Stimulated activated naive CD8-positive, alpha-beta T cell treated with anti-CD3 and anti-CD28 coated beads, Interleukin-15, amount 100 ng/mL, for 72 hours (primary cell): ENCODE data around the gene PPP1R14D.
A peak's percentile ranks its signal among the peaks of the same experiment; 100 is the strongest.

ENCODE experiments used
- ATAC-seq: fragments of 150-1000 bp; cut with Tn5 transposase; 2 replicates; pipeline ENCODE4 v1.10.0; 2021; ENCODE audit warnings: mild to moderate bottlenecking, moderate library complexity
- DNase-seq, 2 donors: peaks; one replicate each; pipeline ENCODE4 v3.0.0; 2021 to 2022
- H3K27ac Mint-ChIP-seq, 2 donors: one replicate each; pipeline ENCODE4 v1.8.0; 2022; ENCODE audit warnings: mild to moderate bottlenecking in 2 of 2, mixed read lengths in 2 of 2, moderate library complexity in 2 of 2
- H3K27me3 Mint-ChIP-seq: one replicate; pipeline ENCODE4 v1.8.0; 2022; ENCODE audit warnings: mixed read lengths
- H3K4me1 Mint-ChIP-seq: one replicate; pipeline ENCODE4 v1.8.0; 2022; ENCODE audit warnings: mild to moderate bottlenecking, mixed read lengths
- H3K4me3 Mint-ChIP-seq, 2 donors: one replicate each; pipeline ENCODE4 v1.8.0; 2022; ENCODE audit warnings: mild to moderate bottlenecking in 2 of 2, mixed read lengths in 2 of 2, moderate library complexity in 1 of 2
- H3K9me3 Mint-ChIP-seq, 2 donors: one replicate each; pipeline ENCODE4 v1.8.0; 2022; ENCODE audit warnings: mixed read lengths in 2 of 2

Gene PPP1R14D

DNA sequence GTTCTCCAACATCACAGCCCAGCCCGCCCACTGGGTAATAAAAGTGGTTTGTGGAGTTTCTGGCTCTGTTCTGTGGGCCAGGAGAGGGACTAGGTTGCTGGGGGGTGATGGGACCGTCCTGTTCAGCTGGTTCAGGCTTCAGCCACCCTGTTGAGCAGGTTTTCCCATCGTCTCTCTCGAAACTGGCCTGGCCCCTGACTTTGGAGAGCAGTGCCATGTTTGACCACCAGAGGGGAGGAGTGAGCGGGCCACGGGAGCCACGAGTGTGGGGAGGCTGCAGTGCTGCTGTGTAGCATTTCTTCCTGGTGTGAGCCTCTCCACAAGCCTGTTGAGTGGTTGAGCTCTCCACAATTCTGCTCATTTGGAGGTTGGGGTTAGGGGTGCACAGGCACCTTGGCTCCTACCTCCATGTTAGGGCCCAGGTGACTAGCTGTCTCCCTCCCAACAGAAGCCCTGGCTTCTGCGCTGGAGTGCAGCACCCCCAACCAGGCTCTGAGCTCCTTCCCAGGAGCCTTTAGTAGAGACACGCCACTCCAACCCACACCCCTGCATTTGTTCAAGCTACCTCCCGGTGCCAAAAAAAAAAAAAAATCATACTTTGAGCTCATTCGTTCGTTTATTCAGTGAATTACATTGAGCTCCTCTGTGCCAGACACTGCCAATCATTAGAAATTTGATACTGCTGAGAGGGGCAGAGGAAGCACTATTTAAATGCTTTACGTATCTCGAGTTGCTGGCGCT lies 29.3 kb upstream of the PPP1R14D start:
- Mint-ChIP-seq H3K4me1 (peaks cover 22% of the 10 kb centered on the region), H3K9me3 (no peaks in the 10 kb centered on the region), H3K4me3 (no peak overlapping the region), H3K27ac (no peak overlapping the region), H3K27me3 (no peaks in the 10 kb centered on the region)
- peak; percentile 84 for DNase-seq
- ATAC-seq: peak; percentile 90

DNA sequence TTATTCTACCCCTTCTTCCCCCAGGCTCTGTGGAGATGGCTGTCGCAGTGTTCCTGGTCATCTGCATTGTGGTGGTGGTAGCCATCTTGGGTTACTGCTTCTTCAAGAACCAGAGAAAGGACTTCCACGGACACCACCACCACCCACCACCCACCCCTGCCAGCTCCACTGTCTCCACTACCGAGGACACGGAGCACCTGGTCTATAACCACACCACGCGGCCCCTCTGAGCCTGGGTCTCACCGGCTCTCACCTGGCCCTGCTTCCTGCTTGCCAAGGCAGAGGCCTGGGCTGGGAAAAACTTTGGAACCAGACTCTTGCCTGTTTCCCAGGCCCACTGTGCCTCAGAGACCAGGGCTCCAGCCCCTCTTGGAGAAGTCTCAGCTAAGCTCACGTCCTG lies 28.2 kb upstream of the PPP1R14D start:
- Mint-ChIP-seq H3K9me3 (no peaks in the 10 kb centered on the region), H3K27me3 (no peaks in the 10 kb centered on the region), H3K27ac (peak overlapping the region in 1 of 2 donors; percentile 29), H3K4me1 (peaks cover 22% of the 10 kb centered on the region), H3K4me3 (no peak overlapping the region)
- ATAC-seq: no peak
- no peak for DNase-seq

DNA sequence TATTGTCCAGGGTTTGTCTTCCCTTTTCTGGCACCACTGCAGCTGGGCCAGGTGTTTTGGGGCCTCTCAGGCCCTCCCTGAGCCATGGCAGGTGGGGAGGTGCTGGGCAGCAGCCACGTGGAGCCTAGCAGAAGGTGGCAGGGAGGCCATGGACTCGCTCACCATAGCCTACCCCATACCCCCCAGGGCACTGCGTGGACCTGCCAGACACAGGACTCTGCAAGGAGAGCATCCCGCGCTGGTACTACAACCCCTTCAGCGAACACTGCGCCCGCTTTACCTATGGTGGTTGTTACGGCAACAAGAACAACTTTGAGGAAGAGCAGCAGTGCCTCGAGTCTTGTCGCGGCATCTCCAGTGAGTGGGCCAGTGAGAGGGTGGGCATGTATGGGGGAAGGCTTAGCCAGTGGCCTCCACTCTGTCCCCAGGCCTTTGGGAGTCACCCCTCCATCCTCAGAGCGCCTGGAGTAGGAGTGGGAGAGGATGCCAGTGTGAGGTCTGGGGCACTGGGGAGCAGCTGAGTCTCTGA lies 27.3 kb upstream of the PPP1R14D start:
- DNase-seq (no peak), ATAC-seq (no peak)
- no peak overlapping the region for H3K4me3 Mint-ChIP-seq
- H3K4me1 Mint-ChIP-seq: peaks cover 22% of the 10 kb centered on the region
- no peaks in the 10 kb centered on the region for H3K27me3 Mint-ChIP-seq
- no peak overlapping the region for H3K27ac Mint-ChIP-seq
- H3K9me3 Mint-ChIP-seq: no peaks in the 10 kb centered on the region

DNA sequence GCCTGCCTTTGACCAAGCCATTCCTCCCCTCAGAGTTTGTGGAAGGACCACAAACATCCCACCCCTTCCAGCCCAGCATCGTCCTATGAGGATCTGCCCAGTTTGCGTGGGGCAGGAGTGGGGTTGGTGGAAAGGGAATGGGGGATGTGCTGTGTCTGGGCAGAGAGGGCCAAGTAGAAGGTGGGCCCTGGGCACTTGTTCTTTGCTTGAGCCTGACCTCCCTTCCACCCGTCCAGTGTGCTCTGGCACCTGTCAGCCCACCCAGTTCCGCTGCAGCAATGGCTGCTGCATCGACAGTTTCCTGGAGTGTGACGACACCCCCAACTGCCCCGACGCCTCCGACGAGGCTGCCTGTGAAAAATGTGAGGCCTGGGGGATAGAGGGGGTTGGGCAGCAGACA lies 25.7 kb upstream of the PPP1R14D start:
- ATAC-seq: no peak
- no peaks in the 10 kb centered on the region for H3K9me3 Mint-ChIP-seq
- H3K4me3 Mint-ChIP-seq: no peak overlapping the region
- no peaks in the 10 kb centered on the region for H3K27me3 Mint-ChIP-seq
- H3K27ac Mint-ChIP-seq: no peak overlapping the region
- no peak for DNase-seq
- peaks cover 17% of the 10 kb centered on the region for H3K4me1 Mint-ChIP-seq

DNA sequence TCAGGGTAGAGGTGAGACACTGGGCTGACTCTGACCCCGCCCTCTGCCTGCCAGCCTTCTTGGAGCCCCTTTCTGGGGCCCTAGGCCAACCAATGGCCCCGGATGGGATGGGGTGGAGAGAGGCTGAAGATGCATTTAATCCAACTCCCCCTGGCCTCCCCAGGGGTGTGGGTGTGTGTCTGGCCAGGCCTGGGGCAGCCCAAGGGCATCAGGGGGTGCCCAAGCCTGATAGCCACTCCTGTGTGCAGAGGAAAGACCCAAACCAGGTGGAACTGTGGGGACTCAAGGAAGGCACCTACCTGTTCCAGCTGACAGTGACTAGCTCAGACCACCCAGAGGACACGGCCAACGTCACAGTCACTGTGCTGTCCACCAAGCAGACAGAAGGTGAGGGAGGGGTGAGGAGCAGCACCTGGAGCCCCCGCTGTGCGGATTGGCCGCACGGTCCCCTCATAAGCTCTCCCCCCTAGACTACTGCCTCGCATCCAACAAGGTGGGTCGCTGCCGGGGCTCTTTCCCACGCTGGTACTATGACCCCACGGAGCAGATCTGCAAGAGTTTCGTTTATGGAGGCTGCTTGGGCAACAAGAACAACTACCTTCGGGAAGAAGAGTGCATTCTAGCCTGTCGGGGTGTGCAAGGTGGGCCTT lies 24.9 kb upstream of the PPP1R14D start:
- DNase-seq (no peak), ATAC-seq (no peak)
- Mint-ChIP-seq H3K4me3 (no peak overlapping the region), H3K4me1 (peaks cover 10% of the 10 kb centered on the region), H3K27ac (no peak overlapping the region), H3K27me3 (no peaks in the 10 kb centered on the region), H3K9me3 (no peaks in the 10 kb centered on the region)

DNA sequence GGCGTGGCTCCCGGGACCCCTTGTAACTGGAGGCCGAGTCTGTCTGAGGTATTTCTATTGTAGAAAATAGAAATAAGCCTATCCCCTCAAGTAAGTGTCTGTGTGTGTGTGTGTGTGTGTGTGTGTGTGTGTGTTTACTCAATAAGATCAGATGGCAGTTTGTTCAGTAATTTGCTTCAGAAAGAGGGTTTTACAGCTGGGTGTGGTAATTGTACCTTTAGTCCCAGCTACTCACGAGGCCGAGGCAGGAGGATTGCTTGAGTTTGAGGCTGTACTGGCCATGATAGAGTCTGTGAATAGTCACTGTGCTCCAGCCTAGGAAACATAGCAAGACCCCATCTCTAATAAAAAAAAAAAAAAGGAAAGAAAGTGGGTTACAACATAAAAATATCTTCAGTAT lies 24.0 kb upstream of the PPP1R14D start:
- DNase-seq: no peak
- H3K27ac Mint-ChIP-seq: peak overlapping the region in 1 of 2 donors; percentile 77
- no peaks in the 10 kb centered on the region for H3K27me3 Mint-ChIP-seq
- H3K9me3 Mint-ChIP-seq: no peaks in the 10 kb centered on the region
- no peak for ATAC-seq
- peaks cover 12% of the 10 kb centered on the region for H3K4me1 Mint-ChIP-seq
- no peak overlapping the region for H3K4me3 Mint-ChIP-seq

DNA sequence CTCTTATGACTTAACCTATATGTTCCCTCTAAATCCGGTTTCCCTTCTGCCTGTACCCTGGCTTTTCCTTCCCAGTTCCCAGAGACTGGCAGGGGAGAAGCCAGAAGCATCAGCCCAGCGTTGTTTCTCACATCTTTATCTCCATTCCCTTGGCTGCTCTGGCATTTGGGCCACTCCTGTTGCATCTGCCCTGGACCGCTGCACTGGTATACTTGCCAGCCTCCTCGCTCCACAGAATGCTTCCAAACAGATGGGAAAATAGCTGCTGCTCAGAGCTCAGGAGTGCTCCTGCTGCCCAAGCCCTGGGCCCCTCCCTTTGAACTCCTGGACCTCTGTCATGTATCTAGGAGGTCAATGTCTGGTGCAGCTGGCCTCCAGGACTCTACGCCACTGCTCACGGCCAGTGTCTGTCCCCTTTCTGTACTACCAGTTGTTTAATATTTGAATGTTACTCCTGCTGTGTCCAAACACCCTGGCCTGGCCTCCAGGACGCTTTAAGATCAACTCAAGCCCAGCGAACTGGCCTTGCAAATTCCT lies 22.1 kb upstream of the PPP1R14D start:
- Mint-ChIP-seq H3K9me3 (no peaks in the 10 kb centered on the region), H3K27ac (no peak overlapping the region)

DNA sequence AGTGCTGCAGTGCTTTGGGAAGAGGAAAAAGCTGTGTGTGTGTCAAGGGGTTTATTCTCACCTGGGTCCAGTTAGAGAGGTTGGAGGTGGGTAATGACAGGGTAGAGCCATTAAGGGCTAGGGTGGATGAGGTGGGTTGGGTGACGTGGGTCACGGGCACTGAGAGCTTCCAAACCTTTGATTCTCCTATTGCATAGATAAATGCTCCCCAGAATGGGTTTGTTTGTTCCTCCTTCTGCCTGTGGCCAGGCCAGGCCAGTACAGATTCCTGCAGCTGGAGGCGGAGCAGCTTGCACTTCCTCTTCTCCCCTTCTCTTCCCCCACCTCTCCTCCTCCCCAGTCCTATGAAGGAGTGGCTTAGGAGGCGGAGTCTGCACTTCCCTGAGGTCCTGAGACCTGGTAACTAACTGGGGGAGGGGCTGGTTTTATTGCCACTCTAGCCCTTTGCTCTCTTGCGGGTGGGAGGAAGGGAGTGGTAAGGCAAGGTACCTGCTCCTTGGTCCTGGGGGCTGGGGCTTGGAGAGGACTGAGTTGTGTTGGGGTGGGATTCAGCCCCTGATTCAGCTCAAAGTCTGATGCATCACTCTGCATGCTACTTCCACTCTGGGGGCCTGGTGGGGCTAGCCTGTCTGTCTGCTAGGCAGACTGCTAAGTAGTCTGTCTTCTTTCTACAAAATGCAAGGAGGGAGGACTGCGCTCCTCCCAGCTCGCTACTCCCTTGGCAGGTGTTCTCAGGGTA lies 18.9 kb upstream of the PPP1R14D start:
- H3K27me3 Mint-ChIP-seq: peaks cover 27% of the 10 kb centered on the region
- H3K9me3 Mint-ChIP-seq: no peaks in the 10 kb centered on the region
- no peak for ATAC-seq
- H3K4me1 Mint-ChIP-seq: peaks cover 35% of the 10 kb centered on the region
- DNase-seq: no peak
- H3K4me3 Mint-ChIP-seq: peak overlapping the region in 1 of 2 donors; percentile 7
- no peak overlapping the region for H3K27ac Mint-ChIP-seq

More for the DNA sequence above, 22.1 kb upstream of the PPP1R14D start:
- DNase-seq: no peak
- no peak for ATAC-seq
- Mint-ChIP-seq H3K27me3 (peaks cover 1% of the 10 kb centered on the region), H3K4me3 (no peak overlapping the region), H3K4me1 (peaks cover 23% of the 10 kb centered on the region)

DNA sequence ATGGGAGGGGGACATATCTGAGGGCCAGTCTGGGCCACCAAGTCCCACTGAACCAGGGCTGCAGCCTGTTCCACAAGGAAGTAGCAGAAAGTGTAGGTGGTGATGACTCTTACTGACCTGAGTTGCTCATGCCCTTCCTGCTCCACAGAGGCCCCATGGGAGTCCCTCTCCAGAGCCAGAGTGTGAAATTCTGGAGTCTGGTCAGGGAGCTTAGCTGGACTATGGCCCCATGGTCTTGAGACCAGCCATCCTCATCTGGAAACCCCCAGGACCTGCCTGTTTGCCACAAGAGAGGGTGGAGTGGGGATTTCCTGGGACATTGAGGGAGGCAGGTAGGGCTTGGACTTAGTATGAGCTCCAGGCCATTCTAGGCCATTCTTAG lies 18.3 kb upstream of the PPP1R14D start:
- Mint-ChIP-seq H3K27me3 (peaks cover 27% of the 10 kb centered on the region), H3K4me1 (peaks cover 35% of the 10 kb centered on the region)

DNA sequence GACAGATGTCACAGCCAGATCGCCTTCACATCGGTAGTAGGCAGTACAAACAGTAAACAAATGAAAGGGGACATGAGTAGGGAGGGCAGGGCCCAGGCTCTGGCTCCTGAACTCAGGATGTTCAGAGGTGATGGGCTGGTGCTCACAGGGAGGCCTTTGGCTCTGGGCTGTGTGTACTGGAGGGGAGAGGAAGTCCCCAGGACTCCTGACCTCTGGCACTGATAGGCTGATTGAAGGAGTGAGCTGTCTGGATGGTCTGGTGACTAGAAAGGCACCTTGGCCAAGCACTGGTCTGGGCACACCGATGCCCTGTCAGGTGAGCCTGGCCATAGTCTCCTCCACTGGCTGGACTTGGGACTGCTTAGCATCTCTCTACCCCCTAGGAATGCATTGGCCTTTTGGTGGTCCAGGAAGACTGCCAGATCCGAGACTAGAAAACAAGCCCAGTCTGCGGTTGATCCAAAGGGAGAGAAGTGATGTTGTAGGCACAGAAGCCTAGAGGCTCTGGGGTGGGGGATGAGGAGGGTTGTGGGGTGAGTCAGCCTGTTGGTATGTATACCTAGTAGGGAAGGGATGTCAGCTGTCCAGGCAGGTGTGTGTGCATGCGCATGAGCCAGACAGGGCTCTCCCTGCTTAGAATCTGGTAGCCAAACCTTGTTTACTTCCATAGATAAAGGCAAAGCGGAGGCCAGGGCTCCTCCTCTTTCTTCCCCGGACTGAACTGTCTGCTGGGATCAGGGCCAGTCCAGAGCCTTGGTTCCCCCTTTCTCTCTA lies 17.2 kb upstream of the PPP1R14D start:
- DNase-seq (no peak), ATAC-seq (no peak)

More for the DNA sequence above, 18.3 kb upstream of the PPP1R14D start:
- ATAC-seq (no peak), DNase-seq (no peak)
- no peaks in the 10 kb centered on the region for H3K9me3 Mint-ChIP-seq
- no peak overlapping the region for H3K27ac Mint-ChIP-seq
- H3K4me3 Mint-ChIP-seq: peak overlapping the region in 1 of 2 donors; percentile 7

DNA sequence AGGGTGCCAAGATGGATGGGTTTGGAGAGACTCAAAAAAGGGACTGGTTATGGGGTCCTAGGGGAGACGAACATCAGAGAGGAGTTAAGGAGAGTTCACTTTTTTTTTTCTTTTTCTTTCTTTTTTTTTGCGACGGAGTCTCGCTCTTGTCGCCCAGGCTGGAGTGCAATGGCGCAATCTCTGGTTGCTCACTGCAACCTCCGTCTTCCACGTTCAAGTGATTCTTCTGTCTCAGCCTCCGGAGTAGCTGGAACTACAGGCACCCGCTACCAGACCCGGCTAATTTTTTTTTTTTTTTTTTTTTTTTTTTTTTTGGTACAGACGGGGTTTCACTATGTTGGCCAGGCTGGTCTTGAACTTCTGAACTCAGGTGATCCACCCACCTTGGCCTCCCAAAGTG lies 16.5 kb upstream of the PPP1R14D start:
- Mint-ChIP-seq H3K27ac (peak overlapping the region in 1 of 2 donors; percentile 77), H3K4me1 (peaks cover 35% of the 10 kb centered on the region), H3K27me3 (peaks cover 27% of the 10 kb centered on the region), H3K9me3 (no peaks in the 10 kb centered on the region), H3K4me3 (peak overlapping the region; percentile 87 to 90)
- ATAC-seq (no peak), DNase-seq (no peak)

More for the DNA sequence above, 17.2 kb upstream of the PPP1R14D start:
- peaks cover 35% of the 10 kb centered on the region for H3K4me1 Mint-ChIP-seq
- H3K4me3 Mint-ChIP-seq: peak overlapping the region; percentile 9 to 11
- no peak overlapping the region for H3K27ac Mint-ChIP-seq
- H3K9me3 Mint-ChIP-seq: no peaks in the 10 kb centered on the region
- peaks cover 27% of the 10 kb centered on the region for H3K27me3 Mint-ChIP-seq

DNA sequence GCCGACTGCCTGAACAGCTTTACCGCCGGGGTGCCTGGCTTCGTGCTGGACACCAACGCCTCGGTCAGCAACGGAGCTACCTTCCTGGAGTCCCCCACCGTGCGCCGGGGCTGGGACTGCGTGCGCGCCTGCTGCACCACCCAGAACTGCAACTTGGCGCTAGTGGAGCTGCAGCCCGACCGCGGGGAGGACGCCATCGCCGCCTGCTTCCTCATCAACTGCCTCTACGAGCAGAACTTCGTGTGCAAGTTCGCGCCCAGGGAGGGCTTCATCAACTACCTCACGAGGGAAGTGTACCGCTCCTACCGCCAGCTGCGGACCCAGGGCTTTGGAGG lies 16.2 kb upstream of the PPP1R14D start:
- peak overlapping the region; percentile 87 to 90 for H3K4me3 Mint-ChIP-seq
- H3K9me3 Mint-ChIP-seq: no peaks in the 10 kb centered on the region
- ATAC-seq (peak; percentile 68), DNase-seq (peak in 1 of 2 donors; percentile 50)
- peaks cover 27% of the 10 kb centered on the region for H3K27me3 Mint-ChIP-seq
- H3K27ac Mint-ChIP-seq: peak overlapping the region in 1 of 2 donors; percentile 77
- H3K4me1 Mint-ChIP-seq: peaks cover 35% of the 10 kb centered on the region

DNA sequence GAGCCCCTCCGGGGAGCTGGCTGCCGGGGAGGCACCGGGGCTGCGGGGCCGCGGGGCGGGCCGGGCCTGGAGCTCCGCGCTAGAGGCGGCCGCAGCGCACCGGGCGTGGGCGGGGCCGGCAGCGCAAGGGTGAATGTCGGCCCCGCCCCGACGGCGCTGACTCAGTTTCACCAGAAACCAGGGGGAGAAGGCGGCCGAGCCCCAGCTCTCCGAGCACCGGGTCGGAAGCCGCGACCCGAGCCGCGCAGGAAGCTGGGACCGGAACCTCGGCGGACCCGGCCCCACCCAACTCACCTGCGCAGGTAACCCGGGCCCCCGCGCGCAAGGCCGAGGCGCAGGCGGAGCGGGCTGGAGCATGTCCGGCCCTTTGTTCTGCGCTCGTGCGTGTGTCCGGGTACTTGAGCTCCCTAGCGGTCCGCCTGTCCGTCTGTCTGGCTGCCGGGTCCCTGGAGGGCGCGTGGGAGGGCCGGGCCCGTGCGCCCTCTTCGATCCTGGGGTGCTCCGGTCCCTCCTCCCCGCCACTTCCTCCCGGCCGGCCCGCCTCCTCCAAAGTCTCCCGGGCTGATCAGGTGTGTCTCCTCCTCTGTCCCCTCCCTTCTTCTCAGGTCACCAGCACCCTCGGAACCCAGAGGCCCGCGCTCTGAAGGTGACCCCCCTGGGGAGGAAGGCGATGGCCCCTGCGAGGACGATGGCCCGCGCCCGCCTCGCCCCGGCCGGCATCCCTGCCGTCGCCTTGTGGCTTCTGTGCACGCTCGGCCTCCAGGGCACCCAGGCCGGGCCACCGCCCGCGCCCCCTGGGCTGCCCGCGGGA lies 15.6 kb upstream of the PPP1R14D start, which contains the start of gene SPINT1:
TSS of gene SPINT1 (plus strand) at position 164 of the 811 bp plus-strand sequence. CDS start at position 671, 507 bp downstream.
- H3K27ac Mint-ChIP-seq: peak within 1 kb of the TSS in 1 of 2 donors; percentile 77
- peaks cover 27% of the 10 kb centered on the region for H3K27me3 Mint-ChIP-seq
- peak; percentile 77 for ATAC-seq
- H3K4me1 Mint-ChIP-seq: peaks cover 35% of the 10 kb centered on the region
- H3K9me3 Mint-ChIP-seq: no peaks in the 10 kb centered on the region
- peak within 1 kb of the TSS; percentile 87 to 90 for H3K4me3 Mint-ChIP-seq
- peak; percentile 59 to 61 for DNase-seq

DNA sequence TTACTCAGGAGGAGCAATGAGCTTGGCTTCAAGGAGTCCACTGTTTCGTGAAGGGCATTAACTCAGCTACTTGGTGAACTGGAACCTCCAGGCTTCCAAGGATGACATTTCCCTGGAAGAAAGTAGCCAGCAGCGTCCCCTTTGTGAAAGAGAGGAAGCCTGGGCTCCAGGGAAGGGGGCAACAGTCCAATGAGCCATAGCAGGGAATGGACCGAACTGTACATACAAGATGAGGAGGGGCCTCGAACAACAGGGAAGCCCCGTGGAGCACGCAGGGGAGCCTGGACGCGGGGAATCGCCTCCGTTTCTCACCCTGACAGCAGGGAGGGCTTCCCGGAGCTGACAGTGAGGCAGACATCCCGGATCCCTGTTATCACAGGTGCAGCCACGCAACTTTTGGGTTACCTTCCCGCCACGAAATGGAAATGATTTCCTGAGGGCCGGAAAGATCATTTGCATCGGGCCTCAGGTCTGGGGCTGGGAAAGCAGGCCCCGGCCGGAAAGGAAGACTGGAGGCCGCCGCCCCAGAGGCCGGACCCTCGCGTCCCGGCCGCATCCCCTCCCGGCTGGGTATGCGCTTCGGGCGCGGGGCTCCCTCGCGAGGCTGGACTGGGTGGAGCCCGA lies 14.9 kb upstream of the PPP1R14D start:
- Mint-ChIP-seq H3K27ac (no peak overlapping the region), H3K4me3 (peak overlapping the region; percentile 61 to 78), H3K9me3 (no peaks in the 10 kb centered on the region), H3K4me1 (peaks cover 35% of the 10 kb centered on the region), H3K27me3 (peaks cover 27% of the 10 kb centered on the region)
- no peak for ATAC-seq
- no peak for DNase-seq
